Activated CD8-positive, alpha-beta memory T cell treated with anti-CD3 and anti-CD28 coated beads, Interleukin-2, amount 50 U/mL, for 1 hour (primary cell): ENCODE data around the gene EBI3.
"Not testable (repeated sequence)": the region's sequence is repeated elsewhere in the genome, so short reads cannot be mapped to it uniquely, and the experiment has no call there.

Source experiments
- DNase-seq: peaks from one replicate; pipeline ENCODE4 v3.0.0-alpha.2; 2020; ENCODE audit errors: extremely low read depth

Gene EBI3

GRCh38 chr19:4200940-4201542, 28.3 kb upstream of the EBI3 start:
- no peak for DNase-seq

GRCh38 chr19:4201798-4202197, 27.5 kb upstream of the EBI3 start:
- no peak for DNase-seq

- DNase-seq = no peak
These were observed 22.4 kb upstream of the EBI3 start for GRCh38 chr19:4206818-4207484.

GRCh38 chr19:4208385-4209094, 20.8 kb upstream of the EBI3 start:
- no peak for DNase-seq

- no peak for DNase-seq
These were observed 19.1 kb upstream of the EBI3 start for GRCh38 chr19:4210166-4210731.

- DNase-seq = no peak
These were observed 16.2 kb upstream of the EBI3 start for GRCh38 chr19:4213116-4213515.

- DNase-seq = no peak
These were observed 13.5 kb upstream of the EBI3 start for GRCh38 chr19:4215807-4216206.

GRCh38 chr19:4216846-4217245, 12.5 kb upstream of the EBI3 start:
- DNase-seq = no peak

- no peak for DNase-seq
These were observed 11.7 kb upstream of the EBI3 start for GRCh38 chr19:4217429-4218264.

GRCh38 chr19:4218523-4218922, 10.8 kb upstream of the EBI3 start:
- DNase-seq = not testable (repeated sequence)

- DNase-seq = no peak
These were observed 9.1 kb upstream of the EBI3 start for GRCh38 chr19:4220188-4220587.

GRCh38 chr19:4224470-4224869, 4.9 kb upstream of the EBI3 start:
- no peak for DNase-seq

- DNase-seq = no peak
These were observed 3.4 kb upstream of the EBI3 start for GRCh38 chr19:4225885-4226284.

GRCh38 chr19:4227771-4228170, 1.6 kb upstream of the EBI3 start:
- DNase-seq = no peak

- no peak for DNase-seq
These were observed 551 bp upstream of the EBI3 start for GRCh38 chr19:4228765-4229178.

GRCh38 chr19:4230237-4230636, 914 bp downstream of the EBI3 start:
- not testable (repeated sequence) for DNase-seq

GRCh38 chr19:4231521-4231920, 2.2 kb downstream of the EBI3 start:
- not testable (repeated sequence) for DNase-seq

- not testable (repeated sequence) for DNase-seq
These were observed 2.8 kb downstream of the EBI3 start for GRCh38 chr19:4232139-4232538.

- no peak for DNase-seq
These were observed 3.4 kb downstream of the EBI3 start for GRCh38 chr19:4232614-4233281.

- DNase-seq = peak; percentile 10
These were observed 4.0 kb downstream of the EBI3 start for GRCh38 chr19:4233282-4233853.
